VCaP (cell line): ENCODE data around the gene CRIP2.

Experiments
- H3K27ac ChIP-seq: fragments of 450-650 bp; 2 replicates; pipeline ENCODE4 v1.5.1; 2017
- CTCF ChIP-seq: fragments of 450-650 bp; conservative IDR thresholded peaks from 2 replicates; pipeline ENCODE4 v1.5.1; 2017; ENCODE audit warnings: mild to moderate bottlenecking, moderate library complexity

Gene CRIP2

GRCh38 chr14:105474483-105475268, at the start of gene CRIP2:
TSS of gene CRIP2 (plus strand) at chr14:105474821. CDS start at chr14:105474863, 42 bp downstream.
- peak within 1 kb of the TSS; percentile 82 for H3K27ac ChIP-seq
- no peak for TF ChIP-seq CTCF

- no peak overlapping the region for H3K27ac ChIP-seq
These were observed 49.8 kb upstream of the CRIP2 start for GRCh38 chr14:105424861-105425260.

GRCh38 chr14:105425823-105426247, 48.8 kb upstream of the CRIP2 start:
- no peak for TF ChIP-seq CTCF
- H3K27ac ChIP-seq = no peak overlapping the region

More at GRCh38 chr14:105424861-105425260, 49.8 kb upstream of the CRIP2 start:
- TF ChIP-seq CTCF = no peak

GRCh38 chr14:105426416-105427130, 48.0 kb upstream of the CRIP2 start:
- no peak overlapping the region for H3K27ac ChIP-seq
- no peak for TF ChIP-seq CTCF

- no peak for TF ChIP-seq CTCF
- no peak overlapping the region for H3K27ac ChIP-seq
These were observed 47.2 kb upstream of the CRIP2 start for GRCh38 chr14:105427412-105427811.

- no peak for TF ChIP-seq CTCF
- no peak overlapping the region for H3K27ac ChIP-seq
These were observed 46.6 kb upstream of the CRIP2 start for GRCh38 chr14:105427936-105428485.

- H3K27ac ChIP-seq = no peak overlapping the region
- TF ChIP-seq CTCF = no peak
These were observed 44.6 kb upstream of the CRIP2 start for GRCh38 chr14:105430042-105430441.
